ENCODE results near the gene F8. TPM values are rescaled to one million over a fixed set of nuclear protein-coding genes. Genes with fewer than 3 reads are reported as not detected.
"Not testable (repeated sequence)": the region's sequence is repeated elsewhere in the genome, so short reads cannot be mapped to it uniquely, and the experiment has no call there.

Gene F8
- total and polyA plus RNA-seq, 8 donors: 2.5 to 22.0 (median 8.5) TPM

DNA sequence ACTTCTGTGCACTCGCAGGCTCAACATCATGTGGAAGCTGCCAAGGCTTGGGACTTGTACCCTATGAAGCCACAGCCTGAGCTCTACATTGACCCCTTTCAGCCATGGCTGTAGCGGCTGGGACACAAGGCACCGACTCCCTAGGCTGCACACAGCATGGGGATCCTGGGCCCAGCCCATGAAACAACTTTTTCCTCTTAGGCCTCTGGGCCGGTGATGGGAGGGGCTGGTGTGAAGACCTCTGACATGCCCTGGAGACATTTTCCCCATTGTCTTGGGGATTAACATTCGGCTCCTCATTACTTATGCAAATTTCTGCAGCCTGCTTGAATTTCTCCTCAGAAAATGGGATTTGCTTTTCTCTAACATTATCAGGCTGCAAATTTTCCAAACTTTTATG lies 97.8 kb downstream of the F8 start:
- H3K9me3 ChIP-seq; H3K36me3 ChIP-seq; intact Hi-C loops (cut with DNase I); ATAC-seq; H3K27ac ChIP-seq; H3K27me3 ChIP-seq; FAIRE-seq; H3K4me1 ChIP-seq; H3K4me3 ChIP-seq: not testable (repeated sequence)
- 76 to 89% methylated on average over 5 of the region's 5 CpGs for WGBS, 2 donors
- peak in 1 of 6 donors; percentile 18 for DNase-seq

DNA sequence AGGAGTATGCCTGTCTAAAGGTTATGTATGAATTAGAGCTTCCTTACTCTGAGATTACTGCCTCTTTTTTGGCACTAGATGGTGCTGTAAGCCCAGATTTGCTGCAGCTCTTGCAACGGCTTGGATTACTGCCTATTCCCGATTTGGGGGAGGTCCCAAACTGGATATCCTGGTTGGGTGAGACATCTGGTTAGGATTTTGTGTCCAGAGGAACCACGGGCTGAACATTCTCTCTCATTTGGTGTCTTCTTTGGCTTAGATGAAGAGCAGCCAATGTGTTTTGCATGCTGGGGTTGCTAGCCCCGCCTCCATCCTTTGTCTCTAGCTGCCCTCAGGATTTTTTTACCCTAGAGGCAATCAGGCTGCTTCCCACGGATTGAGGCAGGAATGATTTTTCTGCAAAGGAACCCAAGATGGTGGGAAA lies 104.5 kb downstream of the F8 start:
- H3K4me3 ChIP-seq: peak overlapping the region in 1 of 4 donors; percentile 13

DNA sequence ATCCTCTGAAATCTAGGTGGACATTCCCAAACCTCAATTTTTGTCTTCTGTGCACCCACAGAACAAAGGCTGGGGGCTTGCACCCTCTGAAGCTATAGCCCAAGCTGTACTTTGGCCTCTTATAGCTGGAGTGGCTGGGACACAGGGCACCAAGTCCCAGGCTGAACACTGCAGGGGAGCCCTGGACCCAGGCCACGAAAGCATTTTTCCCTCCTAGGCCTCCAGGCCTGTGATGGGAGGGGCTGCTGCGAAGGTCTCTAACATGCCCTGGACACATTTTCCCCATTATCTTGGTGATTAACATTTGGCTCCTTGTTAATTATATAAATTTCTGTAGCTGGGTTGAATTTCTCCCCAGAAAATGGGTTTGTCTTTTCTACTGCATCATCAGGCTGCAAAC lies 108.5 kb downstream of the F8 start:
- Histone ChIP-seq H3K4me1 (no peaks in the 10 kb centered on the region), H3K27ac (no peak overlapping the region), H3K4me3 (no peak overlapping the region), H3K36me3 (no peaks in the 10 kb centered on the region), H3K27me3 (no peaks in the 10 kb centered on the region), H3K9me3 (no peaks in the 10 kb centered on the region)
- ATAC-seq (no peak), DNase-seq (no peak), FAIRE-seq (no peak)
- intact Hi-C loops (cut with DNase I): no loop called here
- WGBS, 2 donors: 51 to 92% methylated on average over 2 of the region's 2 CpGs
- TF ChIP-seq, protein P1, sequence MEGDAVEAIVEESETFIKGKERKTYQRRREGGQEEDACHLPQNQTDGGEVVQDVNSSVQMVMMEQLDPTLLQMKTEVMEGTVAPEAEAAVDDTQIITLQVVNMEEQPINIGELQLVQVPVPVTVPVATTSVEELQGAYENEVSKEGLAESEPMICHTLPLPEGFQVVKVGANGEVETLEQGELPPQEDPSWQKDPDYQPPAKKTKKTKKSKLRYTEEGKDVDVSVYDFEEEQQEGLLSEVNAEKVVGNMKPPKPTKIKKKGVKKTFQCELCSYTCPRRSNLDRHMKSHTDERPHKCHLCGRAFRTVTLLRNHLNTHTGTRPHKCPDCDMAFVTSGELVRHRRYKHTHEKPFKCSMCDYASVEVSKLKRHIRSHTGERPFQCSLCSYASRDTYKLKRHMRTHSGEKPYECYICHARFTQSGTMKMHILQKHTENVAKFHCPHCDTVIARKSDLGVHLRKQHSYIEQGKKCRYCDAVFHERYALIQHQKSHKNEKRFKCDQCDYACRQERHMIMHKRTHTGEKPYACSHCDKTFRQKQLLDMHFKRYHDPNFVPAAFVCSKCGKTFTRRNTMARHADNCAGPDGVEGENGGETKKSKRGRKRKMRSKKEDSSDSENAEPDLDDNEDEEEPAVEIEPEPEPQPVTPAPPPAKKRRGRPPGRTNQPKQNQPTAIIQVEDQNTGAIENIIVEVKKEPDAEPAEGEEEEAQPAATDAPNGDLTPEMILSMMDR (IDR thresholded peaks at IDR 0.05): no peak

More for the DNA sequence above, 104.5 kb downstream of the F8 start:
- H3K36me3 ChIP-seq: no peaks in the 10 kb centered on the region
- no peak overlapping the region for H3K27ac ChIP-seq
- TF ChIP-seq, protein P1 (IDR thresholded peaks at IDR 0.05): peak in 2 of 4 donors; percentile 37 to 41
- DNase-seq: peak in 4 of 6 donors; percentile 32 to 59 (median 34)
- no peaks in the 10 kb centered on the region for H3K9me3 ChIP-seq
- H3K27me3 ChIP-seq: no peaks in the 10 kb centered on the region
- peak in 3 of 4 donors; percentile 85 to 93 (median 90) for ATAC-seq
- intact Hi-C loops (cut with DNase I): no loop called here
- H3K4me1 ChIP-seq: no peaks in the 10 kb centered on the region
- 7 to 17% methylated on average over 5 of the region's 5 CpGs for WGBS, 2 donors
- peak; percentile 90 for FAIRE-seq

DNA sequence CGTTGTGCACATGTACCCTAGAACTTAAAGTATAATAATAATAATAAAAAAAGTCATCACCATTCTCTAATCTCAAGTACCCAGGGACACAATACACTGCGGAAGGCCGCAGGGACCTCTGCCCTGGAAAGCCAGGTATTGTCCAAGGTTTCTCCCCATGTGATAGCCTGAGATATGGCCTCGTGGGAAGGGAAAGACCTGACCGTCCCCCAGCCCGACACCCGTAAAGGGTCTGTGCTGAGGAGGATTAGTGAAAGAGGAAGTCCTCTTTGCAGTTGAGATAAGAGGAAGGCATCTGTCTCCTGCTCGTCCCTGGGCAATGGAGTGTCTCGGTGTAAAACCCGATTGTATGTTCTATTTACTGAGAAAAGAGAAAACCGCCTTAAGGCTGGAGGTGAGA lies 112.0 kb downstream of the F8 start:
- intact Hi-C loops (cut with DNase I); DNase-seq; ATAC-seq; H3K4me1 ChIP-seq; H3K27me3 ChIP-seq; H3K9me3 ChIP-seq; H3K4me3 ChIP-seq; H3K27ac ChIP-seq; H3K36me3 ChIP-seq; FAIRE-seq: not testable (repeated sequence)
- WGBS, 2 donors: 71 to 87% methylated on average over 11 of the region's 11 CpGs

DNA sequence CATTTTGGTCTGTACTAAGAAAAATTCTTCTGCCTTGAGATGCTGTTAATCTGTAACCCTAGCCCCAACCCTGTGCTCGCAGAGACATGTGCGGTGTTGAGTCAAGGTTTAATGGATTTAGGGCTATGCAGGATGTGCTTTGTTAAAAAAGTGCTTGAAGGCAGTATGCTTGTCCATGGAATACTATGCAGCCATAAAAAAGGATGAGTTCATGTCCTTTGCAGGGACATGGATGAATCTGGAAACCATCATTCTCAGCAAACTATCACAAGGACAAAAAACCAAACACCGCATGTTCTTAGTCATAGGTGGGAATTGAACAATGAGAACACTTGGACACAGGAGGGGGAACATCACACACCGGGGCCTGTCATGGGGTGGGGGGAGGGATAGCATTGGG lies 112.5 kb downstream of the F8 start:
- ATAC-seq; H3K4me1 ChIP-seq; H3K9me3 ChIP-seq; FAIRE-seq; intact Hi-C loops (cut with DNase I); H3K4me3 ChIP-seq; DNase-seq; H3K27me3 ChIP-seq; H3K27ac ChIP-seq; H3K36me3 ChIP-seq: not testable (repeated sequence)
- 86 to 87% methylated on average over 4 of the region's 4 CpGs for WGBS, 2 donors

DNA sequence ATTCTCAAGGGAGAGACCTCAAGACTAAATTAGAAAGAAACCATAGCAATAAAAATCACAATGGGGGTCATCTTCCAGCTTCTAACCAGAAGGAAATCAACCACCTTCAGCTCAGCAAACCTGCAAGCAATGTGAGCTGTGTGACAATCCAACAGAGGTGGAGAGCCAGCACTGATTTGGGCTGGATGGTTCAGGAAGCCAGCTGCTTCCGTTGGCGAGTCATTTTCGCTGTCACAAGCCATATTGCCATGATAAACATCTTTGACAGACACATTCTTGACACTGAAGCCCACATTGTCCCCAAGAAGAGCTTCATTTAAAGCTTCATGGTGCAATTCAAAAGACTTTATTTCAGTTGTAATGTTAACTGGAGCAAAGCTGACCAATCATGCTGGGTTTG lies 113.7 kb downstream of the F8 start:
- no peaks in the 10 kb centered on the region for H3K9me3 ChIP-seq
- no peaks in the 10 kb centered on the region for H3K27me3 ChIP-seq
- 59 to 90% methylated on average over 3 of the region's 3 CpGs for WGBS, 2 donors
- no peak overlapping the region for H3K4me3 ChIP-seq
- no peaks in the 10 kb centered on the region for H3K4me1 ChIP-seq
- no peak for FAIRE-seq
- H3K36me3 ChIP-seq: no peaks in the 10 kb centered on the region
- TF ChIP-seq, protein P1 (IDR thresholded peaks at IDR 0.05): no peak
- intact Hi-C loops (cut with DNase I): no loop called here
- no peak for DNase-seq
- no peak for ATAC-seq
- H3K27ac ChIP-seq: no peak overlapping the region

All from pancreas (tissue), 10 donors.